ENCODE measurements around the gene ADA. TPM values are rescaled to one million over a fixed set of nuclear protein-coding genes. Genes with fewer than 3 reads are reported as not detected.
A peak's percentile ranks its signal among the peaks of the same experiment; 100 is the strongest.

ADA gene
- total RNA-seq, 4 donors from 2014 or later = 1.6 to 25.6 (median 5.0) TPM

- H3K27me3 ChIP-seq = no peaks in the 10 kb centered on the region
- TF ChIP-seq POLR2A (IDR thresholded peaks at IDR 0.05) (no peak), CTCF (IDR thresholded peaks at IDR 0.05) (no peak)
- H3K4me1 ChIP-seq = peaks cover 0 to 15% (median 11%) of the 10 kb centered on the region in 4 donors
- H3K36me3 ChIP-seq = no peaks in the 10 kb centered on the region
- H3K4me3 ChIP-seq = no peak overlapping the region
- H3K9me3 ChIP-seq = no peaks in the 10 kb centered on the region
- peak overlapping the region; percentile 56 to 88 (median 74) for H3K27ac ChIP-seq
- DNase-seq = no peak
Observed at GRCh38 chr20:44580581-44581268, 70.8 kb downstream of the ADA start.

GRCh38 chr20:44579313-44580081 lies 72.0 kb downstream of the ADA start:
- no peak for TF ChIP-seq POLR2A (IDR thresholded peaks at IDR 0.05)
- Histone ChIP-seq H3K4me3 (no peak overlapping the region), H3K27ac (peak overlapping the region; percentile 21 to 82 (median 46)), H3K9me3 (no peaks in the 10 kb centered on the region), H3K36me3 (no peaks in the 10 kb centered on the region), H3K27me3 (no peaks in the 10 kb centered on the region), H3K4me1 (peaks cover 0 to 11% (median 9%) of the 10 kb centered on the region in 4 donors)
- DNase-seq = no peak

GRCh38 chr20:44576297-44576696 lies 75.2 kb downstream of the ADA start:
- no peak for TF ChIP-seq POLR2A (IDR thresholded peaks at IDR 0.05)
- TF ChIP-seq CTCF (IDR thresholded peaks at IDR 0.05) = peak; percentile 19 to 49 (median 31)
- H3K36me3 ChIP-seq = no peaks in the 10 kb centered on the region
- no peaks in the 10 kb centered on the region for H3K9me3 ChIP-seq
- H3K27ac ChIP-seq = peak overlapping the region; percentile 7 to 50 (median 24)
- no peaks in the 10 kb centered on the region for H3K27me3 ChIP-seq
- peaks cover 0 to 14% (median 7%) of the 10 kb centered on the region in 4 donors for H3K4me1 ChIP-seq
- peak in 1 of 3 donors; percentile 56 for DNase-seq
- H3K4me3 ChIP-seq = no peak overlapping the region

GRCh38 chr20:44574372-44574771 lies 77.1 kb downstream of the ADA start:
- H3K36me3 ChIP-seq = no peaks in the 10 kb centered on the region
- H3K9me3 ChIP-seq = no peaks in the 10 kb centered on the region
- H3K4me3 ChIP-seq = no peak overlapping the region
- peak overlapping the region in 1 of 4 donors; percentile 78 for H3K27ac ChIP-seq
- no peak for TF ChIP-seq POLR2A (IDR thresholded peaks at IDR 0.05)
- TF ChIP-seq CTCF (IDR thresholded peaks at IDR 0.05) = no peak
- DNase-seq = no peak
- H3K4me1 ChIP-seq = peaks cover 0 to 8% (median 0%) of the 10 kb centered on the region in 4 donors
- H3K27me3 ChIP-seq = no peaks in the 10 kb centered on the region

- no peaks in the 10 kb centered on the region for H3K27me3 ChIP-seq
- no peak for DNase-seq
- TF ChIP-seq CTCF (IDR thresholded peaks at IDR 0.05) (no peak), POLR2A (IDR thresholded peaks at IDR 0.05) (no peak)
- H3K9me3 ChIP-seq = no peaks in the 10 kb centered on the region
- peaks cover 0 to 8% (median 0%) of the 10 kb centered on the region in 4 donors for H3K4me1 ChIP-seq
- no peaks in the 10 kb centered on the region for H3K36me3 ChIP-seq
- H3K27ac ChIP-seq = peak overlapping the region in 3 of 4 donors; percentile 52 to 78 (median 73)
- no peak overlapping the region for H3K4me3 ChIP-seq
Observed at GRCh38 chr20:44573501-44573869, 78.0 kb downstream of the ADA start.

Data from Peyer's patch (tissue), 4 donors.